SW 1271 (cell line): ENCODE results near the gene INPP5F.
"Not testable (repeated sequence)": the region's sequence is repeated elsewhere in the genome, so short reads cannot be mapped to it uniquely, and the experiment has no call there.

Source experiments
- DNase-seq, 2 experiments: peaks; one replicate each; lab custom pipeline; 2025; lab: John Stamatoyannopoulos, UW

Gene INPP5F

GRCh38 chr10:119776536-119776935 is 50.7 kb downstream of the INPP5F start:
- DNase-seq: no peak

GRCh38 chr10:119777686-119778085 is 51.8 kb downstream of the INPP5F start:
- DNase-seq: no peak

GRCh38 chr10:119778776-119779445 is 53.1 kb downstream of the INPP5F start:
- no peak for DNase-seq

GRCh38 chr10:119780879-119781480 is 55.1 kb downstream of the INPP5F start:
- no peak for DNase-seq

- no peak for DNase-seq
These were observed 55.6 kb downstream of the INPP5F start for GRCh38 chr10:119781498-119781897.

GRCh38 chr10:119782981-119783664 is 57.3 kb downstream of the INPP5F start:
- no peak for DNase-seq

- no peak for DNase-seq
These were observed 57.8 kb downstream of the INPP5F start for GRCh38 chr10:119783665-119784027.

GRCh38 chr10:119784340-119785067 is 58.7 kb downstream of the INPP5F start:
- no peak for DNase-seq

GRCh38 chr10:119786117-119786769 is 60.4 kb downstream of the INPP5F start:
- no peak for DNase-seq

GRCh38 chr10:119795101-119795500 is 69.3 kb downstream of the INPP5F start:
- not testable (repeated sequence) for DNase-seq

GRCh38 chr10:119796039-119796438 is 70.2 kb downstream of the INPP5F start:
- no peak for DNase-seq

- DNase-seq: no peak
These were observed 75.3 kb downstream of the INPP5F start for GRCh38 chr10:119801176-119801575.

- DNase-seq: no peak
These were observed 76.2 kb downstream of the INPP5F start for GRCh38 chr10:119801998-119802538.

- no peak for DNase-seq
These were observed 77.4 kb downstream of the INPP5F start for GRCh38 chr10:119803264-119803663.

- DNase-seq: no peak
These were observed 79.9 kb downstream of the INPP5F start for GRCh38 chr10:119805702-119806230.

GRCh38 chr10:119806334-119807130 is 80.7 kb downstream of the INPP5F start:
- no peak for DNase-seq

- DNase-seq: no peak
These were observed 82.3 kb downstream of the INPP5F start for GRCh38 chr10:119807960-119808697.

- DNase-seq: no peak
These were observed 85.3 kb downstream of the INPP5F start for GRCh38 chr10:119811122-119811521.

GRCh38 chr10:119812684-119813083 is 86.8 kb downstream of the INPP5F start:
- no peak for DNase-seq

GRCh38 chr10:119815671-119816070 is 89.8 kb downstream of the INPP5F start:
- no peak for DNase-seq
